ENCODE measurements around the gene TRAF2.
A peak's percentile ranks its signal among the peaks of the same experiment; 100 is the strongest.

TRAF2 gene

GRCh38 chr9:136960938-136961275 is 74.6 kb downstream of the TRAF2 start:
- no peak for DNase-seq
- no peak overlapping the region for H3K4me3 ChIP-seq (ENCODE audit: low read depth, low read length)
- H3K9me3 ChIP-seq (ENCODE audit: severe bottlenecking): no peaks in the 10 kb centered on the region
- H3K36me3 ChIP-seq: no peaks in the 10 kb centered on the region
- peak overlapping the region; percentile 75 for H3K27ac ChIP-seq
- TF ChIP-seq CTCF (IDR thresholded peaks at IDR 0.05; ENCODE audit: low read depth, low read length): no peak
- H3K27me3 ChIP-seq (ENCODE audit: insufficient read depth, low read depth, severe bottlenecking): no peaks in the 10 kb centered on the region

- Histone ChIP-seq H3K36me3 (no peaks in the 10 kb centered on the region), H3K9me3 (ENCODE audit: severe bottlenecking) (no peaks in the 10 kb centered on the region), H3K4me3 (ENCODE audit: low read depth, low read length) (no peak overlapping the region), H3K27ac (peak overlapping the region; percentile 75), H3K27me3 (ENCODE audit: insufficient read depth, low read depth, severe bottlenecking) (no peaks in the 10 kb centered on the region)
- peak; percentile 80 for DNase-seq
- peak; percentile 32; the same call in 1 of the 2 replicates for TF ChIP-seq CTCF (IDR thresholded peaks at IDR 0.05; ENCODE audit: low read depth, low read length)
Observed at GRCh38 chr9:136961279-136962065, 75.2 kb downstream of the TRAF2 start.

GRCh38 chr9:136962163-136962562 is 75.8 kb downstream of the TRAF2 start:
- peak overlapping the region; percentile 75 for H3K27ac ChIP-seq
- DNase-seq: no peak
- no peaks in the 10 kb centered on the region for H3K27me3 ChIP-seq (ENCODE audit: insufficient read depth, low read depth, severe bottlenecking)
- no peak overlapping the region for H3K4me3 ChIP-seq (ENCODE audit: low read depth, low read length)
- TF ChIP-seq CTCF (IDR thresholded peaks at IDR 0.05; ENCODE audit: low read depth, low read length): no peak
- H3K9me3 ChIP-seq (ENCODE audit: severe bottlenecking): no peaks in the 10 kb centered on the region
- H3K36me3 ChIP-seq: no peaks in the 10 kb centered on the region

- Histone ChIP-seq H3K27ac (no peak overlapping the region), H3K36me3 (no peaks in the 10 kb centered on the region), H3K4me3 (ENCODE audit: low read depth, low read length) (no peak overlapping the region), H3K27me3 (ENCODE audit: insufficient read depth, low read depth, severe bottlenecking) (no peaks in the 10 kb centered on the region), H3K9me3 (ENCODE audit: severe bottlenecking) (no peaks in the 10 kb centered on the region)
- no peak for DNase-seq
- TF ChIP-seq CTCF (IDR thresholded peaks at IDR 0.05; ENCODE audit: low read depth, low read length): no peak
Observed at GRCh38 chr9:136962701-136963248, 76.5 kb downstream of the TRAF2 start.

GRCh38 chr9:136963341-136963740 is 77.0 kb downstream of the TRAF2 start:
- H3K36me3 ChIP-seq: no peaks in the 10 kb centered on the region
- DNase-seq: no peak
- H3K27ac ChIP-seq: no peak overlapping the region
- H3K27me3 ChIP-seq (ENCODE audit: insufficient read depth, low read depth, severe bottlenecking): no peaks in the 10 kb centered on the region
- H3K9me3 ChIP-seq (ENCODE audit: severe bottlenecking): no peaks in the 10 kb centered on the region
- no peak for TF ChIP-seq CTCF (IDR thresholded peaks at IDR 0.05; ENCODE audit: low read depth, low read length)
- no peak overlapping the region for H3K4me3 ChIP-seq (ENCODE audit: low read depth, low read length)

Measured in WERI-Rb-1 (cell line).